HPDE6-E6E7 (cell line): ENCODE data around the gene CTCF.

Experiments used
- DNase-seq: peaks from one replicate; pipeline ENCODE4 v3.0.0; 2011; ENCODE audit warnings: missing footprints; ENCODE audit errors: extremely low spot score

The CTCF gene

GRCh38 chr16:67666032-67666551 lies 103.8 kb downstream of the CTCF start:
- DNase-seq = no peak

DNA sequence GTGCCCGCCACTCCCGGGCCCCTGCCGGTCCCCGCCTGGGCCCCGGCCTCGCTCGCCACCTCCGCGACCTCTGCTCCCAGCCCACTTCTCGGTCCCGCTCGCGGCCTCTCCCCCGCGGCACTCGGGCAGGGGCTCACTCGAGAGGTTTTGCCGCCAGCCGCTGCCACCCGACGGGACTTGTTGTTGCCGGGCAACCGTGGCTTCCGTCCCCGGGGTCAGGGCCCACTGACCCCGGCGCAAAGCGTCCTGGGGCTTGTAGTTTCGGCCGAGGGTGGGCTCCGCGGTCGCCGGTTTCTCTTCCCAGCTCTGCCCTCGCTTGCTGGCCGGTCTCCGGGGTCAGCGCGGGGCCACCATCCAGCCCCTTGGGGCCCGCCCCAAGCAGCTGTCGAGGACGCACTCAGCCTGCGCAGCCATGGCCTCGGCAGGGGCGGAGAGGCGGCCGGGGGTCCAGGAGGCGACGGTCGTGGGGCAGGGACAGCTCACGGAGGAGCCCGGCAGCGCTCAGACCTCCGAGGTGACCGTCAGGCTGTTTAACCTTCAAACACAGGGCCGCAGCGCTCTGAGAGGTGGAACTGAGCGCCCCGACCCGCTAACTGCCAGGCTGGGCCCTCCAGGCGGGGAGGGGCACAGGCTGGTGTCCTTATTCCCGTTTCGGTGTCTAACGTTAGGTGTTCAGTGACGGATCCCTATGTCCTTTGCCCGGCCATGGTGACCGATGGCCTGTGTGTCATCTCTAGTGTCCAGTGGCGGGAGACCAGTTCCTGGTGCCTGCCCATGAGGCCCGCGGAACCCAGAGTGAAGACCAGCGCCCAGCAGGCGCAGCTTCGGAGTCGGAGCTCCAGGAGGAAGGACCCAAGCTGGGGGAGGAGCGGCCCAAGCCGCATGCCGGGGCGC lies 104.5 kb downstream of the CTCF start, which contains the start of the genes C16orf86 and ENKD1:
TSS of gene C16orf86 (plus strand) at position 256 of the 894 bp plus-strand sequence. CDS start at position 413, 157 bp downstream.
TSS of gene ENKD1 (minus strand) at position 192 of the 894 bp plus-strand sequence. CDS start 308 bp downstream, outside the sequence.
- peak; percentile 79 for DNase-seq

DNA sequence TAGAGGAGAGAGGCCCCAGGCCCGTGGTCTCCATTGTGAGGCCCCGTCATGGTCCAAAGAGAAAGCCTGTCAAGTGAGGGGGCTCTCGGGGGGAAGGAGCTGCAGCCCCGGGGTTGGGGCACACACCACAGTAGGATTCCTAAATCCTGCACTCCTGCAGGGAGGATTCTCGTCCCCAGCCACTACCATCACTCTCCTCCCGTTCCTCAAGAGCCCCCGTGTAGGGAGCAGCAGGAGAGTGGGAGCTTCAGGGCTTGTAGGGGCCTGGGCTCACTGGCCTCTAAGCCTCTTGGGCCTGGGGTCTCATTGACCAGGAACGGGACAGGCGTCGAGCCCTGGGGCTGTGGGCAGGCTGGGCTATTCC lies 105.1 kb downstream of the CTCF start:
- DNase-seq = no peak

DNA sequence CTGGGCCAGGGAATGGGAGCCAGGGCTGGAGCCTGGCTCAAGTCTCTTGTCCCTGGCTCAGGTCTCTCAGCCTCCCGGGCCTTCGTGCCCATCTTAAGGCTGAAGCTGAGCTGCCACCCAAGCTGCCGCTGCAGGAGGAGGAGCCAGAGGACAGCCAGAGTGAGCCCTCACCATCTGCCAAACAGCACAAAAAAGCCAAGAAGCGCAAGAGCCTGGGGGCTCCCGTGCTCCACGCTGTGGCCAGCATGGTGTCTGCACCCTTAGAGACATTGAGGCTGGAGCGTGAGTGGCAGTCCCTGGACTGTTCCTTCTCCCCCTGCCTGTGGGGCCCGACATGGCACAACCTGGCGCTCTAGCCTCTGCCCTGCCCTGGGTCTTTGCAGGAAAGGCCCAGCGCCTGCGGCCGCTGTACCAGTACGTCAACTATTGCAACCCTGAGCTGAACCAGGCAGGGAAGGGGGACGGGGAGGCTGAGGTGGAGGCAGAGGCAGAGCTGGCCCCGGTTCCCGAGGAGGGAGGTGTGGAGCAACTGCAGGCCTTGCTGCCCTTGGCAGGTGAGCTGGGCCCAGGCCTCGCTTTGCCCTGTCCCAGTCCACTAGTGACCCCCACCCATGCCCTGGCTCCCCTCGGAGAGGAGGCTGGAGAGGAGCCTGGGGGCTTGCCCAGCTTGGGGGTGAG lies 105.6 kb downstream of the CTCF start:
- peak; percentile 99 for DNase-seq

DNA sequence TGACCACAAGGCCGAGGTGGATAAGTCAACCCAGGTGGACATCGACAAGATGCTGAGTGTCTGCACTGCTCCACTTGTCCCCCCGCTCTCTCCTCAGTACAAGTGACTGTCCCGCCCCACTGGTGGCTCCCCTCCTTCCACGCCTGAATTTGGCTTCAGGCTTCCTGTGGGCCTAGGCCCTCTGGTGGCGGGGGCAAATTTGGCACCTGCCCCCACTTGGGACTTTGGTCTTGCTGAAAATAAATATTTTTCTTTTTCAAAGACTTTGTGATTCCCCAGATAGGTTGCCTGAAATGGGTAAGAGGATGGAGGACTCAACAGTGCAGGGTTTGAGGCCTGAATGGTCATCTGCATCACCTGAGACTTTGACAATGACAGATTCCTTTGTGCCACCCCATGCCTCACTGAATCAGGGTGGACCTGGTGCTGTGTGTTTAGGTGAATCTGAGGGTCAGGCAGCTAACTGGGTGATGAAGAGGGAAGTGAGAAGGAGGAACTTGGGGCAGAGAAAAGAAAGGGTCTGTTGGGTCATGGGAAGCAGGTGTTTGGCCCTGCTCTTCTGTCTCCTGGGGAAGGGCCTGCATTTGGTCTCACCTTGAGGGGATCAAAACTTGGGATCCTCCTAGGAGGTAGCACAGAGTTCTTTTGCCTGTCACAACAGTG lies 106.3 kb downstream of the CTCF start:
- no peak for DNase-seq

GRCh38 chr16:67669499-67670101 lies 107.3 kb downstream of the CTCF start:
- no peak for DNase-seq

GRCh38 chr16:67672306-67672705 lies 110.0 kb downstream of the CTCF start:
- no peak for DNase-seq

DNA sequence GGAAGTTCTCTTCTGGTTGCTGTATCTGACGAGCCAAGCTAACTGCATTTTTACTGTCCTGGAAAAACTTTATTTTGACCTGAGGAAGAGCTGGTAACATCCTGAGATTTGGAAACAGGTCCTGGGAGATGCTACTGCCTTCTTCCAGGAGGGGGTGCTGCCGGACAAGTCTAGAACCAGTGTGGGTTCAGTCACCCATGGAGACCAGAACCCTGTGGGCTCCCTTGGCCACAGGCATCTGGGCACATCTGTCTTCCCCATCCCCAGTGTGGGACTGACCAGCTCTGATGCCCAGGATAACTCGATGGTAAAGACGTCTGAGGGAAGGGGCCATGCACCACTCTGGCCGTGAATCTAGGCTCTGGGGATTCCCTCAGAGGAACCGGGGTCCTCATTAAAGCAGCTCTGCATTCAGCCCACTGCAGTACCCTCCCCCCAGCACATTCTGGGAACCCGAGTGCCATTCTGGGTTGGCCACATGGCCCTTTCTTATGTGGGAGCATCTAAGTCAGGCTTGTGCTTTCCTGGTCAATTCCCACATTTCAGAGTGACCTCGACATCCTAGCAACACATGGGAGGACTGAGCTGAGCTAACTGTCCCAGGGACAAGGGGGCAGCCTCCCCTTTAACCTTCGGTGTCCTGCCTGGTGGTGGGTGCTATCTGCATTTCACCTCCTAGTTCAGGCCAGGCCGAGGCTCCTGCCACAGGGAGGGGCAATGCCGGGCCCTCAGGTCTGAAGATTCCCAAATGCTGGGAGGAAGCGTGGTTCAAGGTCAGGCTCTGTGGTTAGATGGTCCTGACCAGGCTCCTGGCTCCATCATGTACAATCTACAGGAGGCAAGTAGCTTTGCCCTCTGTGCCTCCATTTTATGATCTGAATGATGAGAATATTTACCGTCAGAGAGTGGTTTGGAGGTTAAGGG lies 110.7 kb downstream of the CTCF start:
- peak; percentile 79 for DNase-seq

- no peak for DNase-seq
Observed at GRCh38 chr16:67673712-67674580, 111.6 kb downstream of the CTCF start.

GRCh38 chr16:67674851-67675578 lies 112.7 kb downstream of the CTCF start:
- DNase-seq = no peak

GRCh38 chr16:67675579-67675935 lies 113.2 kb downstream of the CTCF start:
- no peak for DNase-seq

DNA sequence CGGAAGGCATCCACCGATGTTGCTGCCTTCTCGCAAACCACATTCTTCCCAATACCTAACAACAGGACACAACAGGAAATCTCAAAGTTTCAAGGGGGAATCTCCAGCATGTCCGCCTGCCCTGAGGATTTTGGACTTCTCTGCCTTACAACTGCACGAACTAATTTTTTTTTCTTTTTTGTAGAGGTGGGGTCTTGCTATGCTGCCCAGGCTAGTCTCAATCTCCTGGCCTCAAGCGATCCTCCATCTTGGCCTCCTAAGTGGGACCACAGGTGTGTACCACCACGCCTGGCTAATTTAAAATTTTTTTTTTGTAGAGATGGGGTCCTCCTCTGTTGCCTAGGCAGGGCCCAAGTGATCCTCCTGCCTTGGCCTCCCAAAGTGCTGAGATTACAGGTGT lies 113.7 kb downstream of the CTCF start:
- no peak for DNase-seq

- DNase-seq = peak; percentile 77
Observed at GRCh38 chr16:67676516-67676915, 114.2 kb downstream of the CTCF start.

DNA sequence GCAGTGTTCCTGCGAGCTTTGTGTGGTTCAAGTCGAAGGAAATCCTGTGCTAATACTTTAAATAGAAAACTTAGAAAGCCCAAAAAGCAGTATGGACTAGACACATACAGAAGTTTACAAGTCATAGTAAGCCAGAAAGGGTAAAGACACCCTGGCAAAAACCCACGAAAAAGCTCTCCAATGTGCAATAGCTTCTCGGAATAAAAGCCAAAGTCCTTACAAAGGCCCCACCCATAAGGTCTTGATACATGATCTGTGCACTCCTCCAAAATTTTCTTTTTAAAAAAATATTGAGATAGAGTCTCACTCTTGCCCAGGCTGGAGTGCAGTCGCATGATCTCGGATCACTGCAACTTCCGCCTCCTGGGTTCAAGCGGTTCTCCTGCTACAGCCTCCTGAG lies 114.6 kb downstream of the CTCF start:
- no peak for DNase-seq

DNA sequence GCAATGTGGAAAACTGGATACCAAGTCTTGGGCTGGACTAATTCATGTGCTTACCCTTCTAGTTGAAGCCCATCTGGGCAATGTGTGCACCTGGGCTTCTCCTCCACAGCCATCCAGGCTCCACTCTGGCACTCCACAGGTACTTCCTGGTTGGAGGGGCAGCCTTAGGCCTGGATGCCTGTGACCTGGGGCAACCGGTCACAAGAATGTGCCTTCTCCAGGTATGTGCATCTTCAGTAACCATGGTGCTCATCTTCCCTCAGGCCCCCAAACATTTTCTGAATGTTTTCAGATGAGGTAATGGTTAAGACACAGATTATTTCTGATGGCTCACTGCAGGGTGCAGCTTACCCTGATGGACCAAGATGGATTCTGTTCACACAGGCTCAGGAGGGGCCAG lies 115.4 kb downstream of the CTCF start:
- no peak for DNase-seq

DNA sequence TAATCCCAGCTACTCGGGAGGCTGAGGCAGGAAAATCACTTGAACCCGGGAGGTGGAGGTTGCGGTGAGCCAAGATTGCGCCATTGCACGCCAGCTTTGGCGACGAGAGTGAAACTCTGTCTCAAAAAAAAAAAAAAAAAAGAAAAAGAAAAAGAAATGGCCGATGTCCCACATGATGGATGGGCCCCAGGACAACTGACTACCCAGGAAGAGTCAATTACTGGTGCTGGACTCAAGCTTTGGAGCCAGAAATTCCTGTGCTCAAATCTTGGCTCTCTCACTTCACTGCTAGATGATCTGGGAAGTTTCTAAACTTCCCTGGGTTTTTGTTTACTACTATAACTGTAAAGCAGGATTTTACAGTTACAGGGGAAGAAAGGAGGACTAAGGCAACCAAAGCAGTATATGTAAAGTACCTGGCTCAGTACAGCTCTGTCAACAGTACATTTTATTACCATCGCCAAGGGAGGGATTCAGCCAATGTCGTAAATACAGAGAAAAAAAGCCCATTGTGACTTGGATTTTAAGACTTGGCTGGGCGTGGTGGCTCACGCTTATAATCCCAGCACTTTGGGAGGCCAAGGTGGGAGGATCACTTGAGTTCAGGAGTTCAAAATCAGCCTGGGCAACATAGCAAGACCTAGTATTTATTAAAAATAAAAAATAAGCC lies 116.2 kb downstream of the CTCF start:
- no peak for DNase-seq

DNA sequence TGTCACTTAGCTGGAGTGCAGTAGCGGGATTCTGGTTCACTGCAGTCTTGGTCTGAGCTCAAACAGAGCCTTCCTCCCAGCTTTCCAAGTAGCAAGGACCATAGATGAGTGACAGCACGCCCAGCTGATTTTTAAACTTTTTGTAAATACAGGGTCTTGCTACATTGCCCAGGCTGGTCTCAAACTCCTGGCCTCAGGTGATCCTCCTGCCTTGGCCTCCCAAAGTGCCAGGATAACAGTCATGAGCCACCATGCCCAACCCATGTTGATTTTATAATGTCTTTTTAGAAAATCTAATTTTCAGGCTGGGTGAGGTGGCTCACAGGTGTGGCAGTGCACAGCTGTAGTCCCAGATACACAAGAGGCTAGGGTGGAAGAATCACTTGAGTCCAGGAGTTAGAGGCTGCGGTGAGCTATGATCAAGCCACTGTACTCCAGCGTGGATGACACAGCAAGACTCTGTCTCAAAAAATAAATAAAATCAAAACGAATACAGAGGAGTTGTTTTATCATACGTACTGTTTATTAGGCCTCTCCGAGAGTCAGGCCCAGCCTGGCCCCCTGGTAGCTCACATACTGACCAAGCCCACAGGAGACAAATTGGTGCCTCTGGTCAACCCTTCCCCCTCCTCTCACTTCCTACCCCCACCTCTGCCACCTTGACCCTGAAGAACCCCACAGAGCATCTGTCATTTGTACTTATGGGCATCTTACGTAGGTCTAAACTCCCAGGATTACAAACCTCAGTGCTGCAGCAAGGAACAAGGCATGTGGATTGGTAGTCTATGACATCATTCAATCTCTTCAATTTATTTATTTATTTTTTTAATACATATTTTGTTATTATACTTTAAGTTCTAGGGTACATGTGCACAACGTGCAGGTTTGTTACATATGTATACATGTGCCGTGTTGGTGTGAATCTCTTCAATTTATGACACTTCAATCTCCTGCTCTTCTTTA lies 117.9 kb downstream of the CTCF start:
- no peak for DNase-seq
